Stimulated activated memory B cell treated with anti-CD40 and anti-IgM and Interleukin-4, amounts not matched to agents 10 μg/mL and 1 μg/mL and 100 μg/mL, for 72 hours (primary cell): ENCODE results near the gene PCDHGA2.
"Not testable (repeated sequence)": the region's sequence is repeated elsewhere in the genome, so short reads cannot be mapped to it uniquely, and the experiment has no call there.

Experiments
- ATAC-seq: fragments of 150-1000 bp; cut with Tn5 transposase; 2 replicates; pipeline ENCODE4 v1.10.0; 2021
- H3K27ac Mint-ChIP-seq: one replicate; pipeline ENCODE4 v1.8.0; 2022; ENCODE audit warnings: mild to moderate bottlenecking, mixed read lengths
- H3K27me3 Mint-ChIP-seq: one replicate; pipeline ENCODE4 v1.8.0; 2022; ENCODE audit warnings: mixed read lengths
- H3K36me3 Mint-ChIP-seq: one replicate; pipeline ENCODE4 v1.8.0; 2022; ENCODE audit warnings: mixed read lengths
- H3K4me1 Mint-ChIP-seq: one replicate; pipeline ENCODE4 v1.8.0; 2022; ENCODE audit warnings: mixed read lengths
- H3K4me3 Mint-ChIP-seq: one replicate; pipeline ENCODE4 v1.8.0; 2022; ENCODE audit warnings: mild to moderate bottlenecking, moderate library complexity, mixed read lengths
- H3K9me3 Mint-ChIP-seq: one replicate; pipeline ENCODE4 v1.8.0; 2022; ENCODE audit warnings: mixed read lengths

Gene PCDHGA2

DNA sequence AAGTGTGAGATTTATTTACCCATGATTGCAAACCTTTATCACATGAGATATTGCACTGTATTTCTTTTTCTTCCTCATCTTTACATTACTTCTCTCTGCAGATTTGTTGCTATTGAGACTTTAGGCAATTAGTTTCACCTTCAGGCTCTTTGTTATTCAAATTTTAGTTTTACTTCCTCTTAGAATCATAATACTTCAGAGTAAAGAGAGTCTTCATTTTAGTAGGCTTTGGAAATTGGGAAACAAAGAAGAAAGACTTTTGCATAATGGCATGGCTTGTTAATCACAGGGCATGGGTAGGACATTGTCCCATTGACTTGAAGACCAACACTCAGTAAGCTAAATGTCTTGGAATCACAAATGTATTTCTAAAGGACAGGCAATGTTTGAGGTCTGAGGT is 24.2 kb downstream of the PCDHGA2 start:
- no peak overlapping the region for H3K27ac Mint-ChIP-seq

DNA sequence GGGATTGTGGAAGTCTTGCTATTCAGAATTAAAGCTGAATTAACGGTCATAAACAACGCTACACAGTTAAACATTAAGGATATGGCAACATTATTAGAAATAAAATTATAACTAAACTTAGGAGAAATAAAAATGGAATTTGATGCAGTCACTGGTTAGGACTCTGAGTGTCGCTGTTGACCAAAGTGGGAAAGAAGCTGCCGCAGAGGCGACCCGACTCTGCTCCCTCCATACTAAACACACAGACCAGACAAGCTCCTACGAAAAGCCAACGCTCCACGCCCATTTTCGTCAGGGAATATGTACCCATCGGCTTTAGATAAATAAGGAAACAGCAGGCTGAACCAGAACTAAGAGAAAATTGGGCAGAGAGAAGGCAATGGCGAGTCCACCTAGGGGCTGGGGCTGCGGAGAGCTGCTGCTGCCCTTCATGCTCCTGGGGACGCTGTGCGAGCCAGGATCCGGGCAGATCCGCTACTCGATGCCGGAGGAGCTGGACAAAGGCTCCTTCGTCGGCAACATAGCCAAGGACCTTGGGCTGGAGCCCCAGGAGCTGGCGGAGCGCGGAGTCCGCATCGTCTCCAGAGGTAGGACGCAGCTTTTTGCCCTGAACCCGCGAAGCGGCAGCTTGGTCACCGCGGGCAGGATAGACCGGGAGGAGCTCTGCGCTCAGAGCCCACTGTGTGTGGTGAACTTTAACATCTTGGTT is 25.5 kb downstream of the PCDHGA2 start, which contains the start of gene PCDHGA5:
Gene PCDHGA5 (plus strand): TSS at position 211 of the 709 bp plus-strand sequence. CDS start 169 bp downstream, at position 380.
- ATAC-seq = no peak
- H3K27ac Mint-ChIP-seq = no peak within 1 kb of the TSS
- H3K4me3 Mint-ChIP-seq = no peak within 1 kb of the TSS
- H3K36me3 Mint-ChIP-seq = peaks cover 8% of the 10 kb centered on the region
- H3K9me3 Mint-ChIP-seq = peaks cover 15% of the 10 kb centered on the region
- peaks cover 62% of the 10 kb centered on the region for H3K27me3 Mint-ChIP-seq
- H3K4me1 Mint-ChIP-seq = peaks cover 9% of the 10 kb centered on the region

More for the DNA sequence above, 24.2 kb downstream of the PCDHGA2 start:
- Mint-ChIP-seq H3K36me3 (peaks cover 8% of the 10 kb centered on the region), H3K4me3 (peak overlapping the region; percentile 15), H3K9me3 (peaks cover 17% of the 10 kb centered on the region), H3K4me1 (peaks cover 9% of the 10 kb centered on the region), H3K27me3 (peaks cover 73% of the 10 kb centered on the region)
- ATAC-seq = no peak

GRCh38 chr5:141366016-141366896 is 27.7 kb downstream of the PCDHGA2 start:
- peaks cover 61% of the 10 kb centered on the region for H3K27me3 Mint-ChIP-seq
- peaks cover 15% of the 10 kb centered on the region for H3K4me1 Mint-ChIP-seq
- peaks cover 14% of the 10 kb centered on the region for H3K9me3 Mint-ChIP-seq
- peaks cover 14% of the 10 kb centered on the region for H3K36me3 Mint-ChIP-seq
- H3K27ac Mint-ChIP-seq = no peak overlapping the region
- H3K4me3 Mint-ChIP-seq = no peak overlapping the region
- no peak for ATAC-seq

DNA sequence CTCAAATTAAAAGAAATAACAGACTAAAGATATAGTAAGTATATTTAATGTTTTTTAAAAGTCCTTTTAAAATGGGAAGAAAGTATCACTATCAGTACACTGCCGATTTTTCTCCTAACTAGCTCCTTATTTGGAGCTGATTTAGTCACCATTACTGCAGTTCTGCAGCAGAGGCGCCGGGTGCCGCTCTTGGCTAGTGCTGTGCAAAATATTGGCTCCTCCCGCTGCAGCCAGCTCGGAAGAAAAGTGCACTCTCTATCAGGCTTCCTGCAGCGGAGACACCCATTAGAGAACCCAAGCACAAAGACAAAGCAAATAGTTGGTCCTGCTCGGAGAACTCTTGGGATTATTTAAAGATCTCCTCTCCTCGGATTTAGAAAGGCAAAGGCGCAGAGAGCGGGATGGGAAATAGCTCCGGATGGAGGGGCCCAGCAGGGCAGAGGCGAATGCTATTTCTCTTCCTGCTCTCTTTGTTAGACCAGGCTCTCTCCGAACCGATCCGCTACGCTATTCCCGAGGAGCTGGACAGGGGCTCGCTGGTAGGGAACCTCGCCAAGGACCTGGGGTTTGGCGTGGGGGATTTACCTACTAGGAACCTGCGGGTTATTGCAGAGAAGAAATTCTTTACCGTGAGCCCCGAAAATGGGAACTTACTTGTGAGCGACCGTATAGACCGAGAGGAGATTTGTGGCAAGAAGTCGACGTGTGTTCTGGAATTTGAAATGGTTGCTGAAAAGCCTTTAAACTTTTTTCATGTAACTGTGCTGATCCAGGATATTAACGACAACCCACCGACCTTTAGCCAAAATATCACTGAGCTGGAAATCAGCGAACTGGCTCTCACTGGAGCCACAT is 31.7 kb downstream of the PCDHGA2 start, which contains the start of gene PCDHGB3:
Gene PCDHGB3 (plus strand): TSS at position 249 of the 855 bp plus-strand sequence. CDS start 153 bp downstream, at position 402.
- Mint-ChIP-seq H3K9me3 (peaks cover 3% of the 10 kb centered on the region), H3K4me3 (peak within 1 kb of the TSS; percentile 90), H3K27ac (peak within 1 kb of the TSS; percentile 83), H3K27me3 (peaks cover 34% of the 10 kb centered on the region), H3K36me3 (peaks cover 11% of the 10 kb centered on the region), H3K4me1 (peaks cover 6% of the 10 kb centered on the region)
- ATAC-seq = peak; percentile 77

DNA sequence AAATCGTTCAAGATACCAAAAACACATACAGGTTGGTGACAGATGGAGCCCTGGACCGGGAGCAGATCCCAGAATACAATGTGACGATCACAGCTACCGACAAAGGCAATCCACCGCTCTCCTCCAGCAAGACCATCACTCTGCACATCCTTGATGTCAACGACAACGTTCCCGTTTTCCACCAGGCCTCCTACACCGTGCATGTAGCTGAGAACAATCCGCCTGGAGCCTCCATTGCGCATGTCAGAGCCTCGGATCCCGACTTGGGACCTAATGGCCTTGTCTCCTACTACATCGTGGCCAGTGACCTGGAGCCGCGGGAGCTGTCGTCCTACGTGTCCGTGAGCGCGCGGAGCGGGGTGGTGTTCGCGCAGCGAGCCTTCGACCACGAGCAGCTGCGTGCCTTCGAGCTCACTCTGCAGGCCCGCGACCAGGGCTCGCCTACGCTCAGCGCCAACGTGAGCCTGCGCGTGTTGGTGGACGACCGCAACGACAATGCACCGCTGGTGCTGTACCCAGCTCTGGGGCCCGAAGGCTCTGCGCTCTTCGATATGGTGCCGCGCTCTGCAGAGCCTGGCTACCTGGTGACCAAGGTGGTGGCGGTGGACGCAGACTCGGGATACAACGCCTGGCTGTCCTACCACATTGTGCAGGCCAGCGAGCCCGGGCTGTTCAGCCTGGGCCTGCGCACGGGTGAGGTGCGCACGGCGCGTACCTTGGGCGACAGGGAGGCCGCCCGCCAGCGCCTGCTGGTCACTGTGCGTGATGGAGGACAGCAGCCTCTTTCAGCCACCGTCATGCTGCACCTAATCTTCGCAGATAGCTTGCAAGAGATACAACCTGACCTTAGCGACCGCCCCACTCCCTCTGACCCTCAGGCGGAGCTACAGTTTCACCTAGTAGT is 33.3 kb downstream of the PCDHGA2 start:
- ATAC-seq = no peak
- Mint-ChIP-seq H3K36me3 (peaks cover 16% of the 10 kb centered on the region), H3K27me3 (peaks cover 19% of the 10 kb centered on the region), H3K4me3 (no peak overlapping the region), H3K4me1 (peaks cover 6% of the 10 kb centered on the region), H3K9me3 (peaks cover 3% of the 10 kb centered on the region), H3K27ac (no peak overlapping the region)

- peaks cover 19% of the 10 kb centered on the region for H3K27me3 Mint-ChIP-seq
- no peak for ATAC-seq
- H3K36me3 Mint-ChIP-seq = peaks cover 16% of the 10 kb centered on the region
- no peak within 1 kb of the TSS for H3K4me3 Mint-ChIP-seq
- no peak within 1 kb of the TSS for H3K27ac Mint-ChIP-seq
- H3K9me3 Mint-ChIP-seq = peaks cover 3% of the 10 kb centered on the region
- peaks cover 6% of the 10 kb centered on the region for H3K4me1 Mint-ChIP-seq
Observed at GRCh38 chr5:141373673-141374317, 35.2 kb downstream of the PCDHGA2 start, which contains the start of gene PCDHGA6. PCDHGA6 (plus strand) TSS chr5:141373891; CDS start chr5:141374084, 193 bp downstream.

- Mint-ChIP-seq H3K4me1 (peaks cover 6% of the 10 kb centered on the region), H3K27ac (no peak overlapping the region), H3K9me3 (peaks cover 3% of the 10 kb centered on the region), H3K27me3 (peaks cover 19% of the 10 kb centered on the region), H3K4me3 (no peak overlapping the region), H3K36me3 (peaks cover 16% of the 10 kb centered on the region)
- ATAC-seq = no peak
Observed at GRCh38 chr5:141374627-141375026, 36.1 kb downstream of the PCDHGA2 start.

- not testable (repeated sequence) for H3K9me3 Mint-ChIP-seq, H3K27me3 Mint-ChIP-seq, ATAC-seq, H3K27ac Mint-ChIP-seq, H3K4me1 Mint-ChIP-seq, H3K4me3 Mint-ChIP-seq
- H3K36me3 Mint-ChIP-seq = peaks cover 11% of the 10 kb centered on the region
Observed at GRCh38 chr5:141375444-141376155, 37.0 kb downstream of the PCDHGA2 start.

GRCh38 chr5:141382469-141383294 is 44.1 kb downstream of the PCDHGA2 start, which contains the start of gene PCDHGA7:
PCDHGA7 (plus strand) TSS chr5:141382742; CDS start chr5:141382900, 158 bp downstream.
- Mint-ChIP-seq H3K4me3 (peak within 1 kb of the TSS; percentile 76), H3K27me3 (peaks cover 44% of the 10 kb centered on the region), H3K36me3 (peaks cover 5% of the 10 kb centered on the region), H3K27ac (peak within 1 kb of the TSS; percentile 70), H3K4me1 (peaks cover 4% of the 10 kb centered on the region), H3K9me3 (no peaks in the 10 kb centered on the region)
- ATAC-seq = no peak

DNA sequence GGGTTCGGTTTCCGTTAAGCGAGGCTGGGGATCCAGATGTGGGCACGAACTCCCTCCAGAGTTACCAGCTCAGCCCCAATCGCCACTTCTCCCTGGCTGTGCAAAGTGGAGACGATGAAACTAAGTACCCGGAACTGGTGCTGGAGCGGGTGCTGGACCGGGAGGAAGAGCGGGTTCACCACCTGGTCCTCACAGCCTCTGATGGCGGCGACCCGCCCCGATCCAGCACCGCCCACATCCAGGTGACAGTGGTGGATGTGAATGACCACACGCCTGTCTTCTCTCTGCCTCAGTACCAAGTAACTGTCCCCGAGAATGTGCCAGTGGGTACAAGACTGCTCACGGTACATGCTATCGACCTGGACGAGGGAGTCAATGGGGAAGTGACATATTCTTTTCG is 44.8 kb downstream of the PCDHGA2 start:
- Mint-ChIP-seq H3K36me3 (peaks cover 5% of the 10 kb centered on the region), H3K4me3 (no peak overlapping the region), H3K27me3 (peaks cover 47% of the 10 kb centered on the region), H3K27ac (peak overlapping the region; percentile 70), H3K9me3 (peaks cover under 1% of the 10 kb centered on the region), H3K4me1 (peaks cover 4% of the 10 kb centered on the region)
- ATAC-seq = no peak

GRCh38 chr5:141384471-141385267 is 46.1 kb downstream of the PCDHGA2 start:
- peaks cover 6% of the 10 kb centered on the region for H3K9me3 Mint-ChIP-seq

More at GRCh38 chr5:141384471-141385267, 46.1 kb downstream of the PCDHGA2 start:
- no peak overlapping the region for H3K4me3 Mint-ChIP-seq
- peaks cover 60% of the 10 kb centered on the region for H3K27me3 Mint-ChIP-seq
- peaks cover 5% of the 10 kb centered on the region for H3K36me3 Mint-ChIP-seq
- H3K27ac Mint-ChIP-seq = no peak overlapping the region
- ATAC-seq = no peak
- peaks cover 4% of the 10 kb centered on the region for H3K4me1 Mint-ChIP-seq
